T-helper 9 cell (primary cell): ENCODE measurements around the gene DPYSL3.

ENCODE experiments used
- DNase-seq: peaks from one replicate; pipeline ENCODE4 v3.0.0-alpha.2; 2020

The DPYSL3 gene

GRCh38 chr5:147467973-147468508 is 41.8 kb downstream of the DPYSL3 start:
- DNase-seq: no peak

- DNase-seq: no peak
Observed at GRCh38 chr5:147466360-147466980, 43.4 kb downstream of the DPYSL3 start.

- no peak for DNase-seq
Observed at GRCh38 chr5:147465747-147466146, 44.1 kb downstream of the DPYSL3 start.

- no peak for DNase-seq
Observed at GRCh38 chr5:147464211-147464610, 45.7 kb downstream of the DPYSL3 start.

GRCh38 chr5:147461915-147462314 is 48.0 kb downstream of the DPYSL3 start:
- no peak for DNase-seq

GRCh38 chr5:147460380-147460779 is 49.5 kb downstream of the DPYSL3 start:
- no peak for DNase-seq

- no peak for DNase-seq
Observed at GRCh38 chr5:147458581-147458980, 51.3 kb downstream of the DPYSL3 start.

- no peak for DNase-seq
Observed at GRCh38 chr5:147455822-147456450, 53.9 kb downstream of the DPYSL3 start.

- DNase-seq: no peak
Observed at GRCh38 chr5:147454996-147455677, 54.7 kb downstream of the DPYSL3 start.

GRCh38 chr5:147453875-147454814 is 55.7 kb downstream of the DPYSL3 start:
- DNase-seq: peak; percentile 48

GRCh38 chr5:147452165-147452811 is 57.6 kb downstream of the DPYSL3 start:
- DNase-seq: no peak

- DNase-seq: no peak
Observed at GRCh38 chr5:147451193-147451592, 58.7 kb downstream of the DPYSL3 start.

GRCh38 chr5:147450606-147451005 is 59.3 kb downstream of the DPYSL3 start:
- no peak for DNase-seq

GRCh38 chr5:147448766-147449165 is 61.1 kb downstream of the DPYSL3 start:
- DNase-seq: no peak

- DNase-seq: no peak
Observed at GRCh38 chr5:147446523-147446922, 63.3 kb downstream of the DPYSL3 start.

GRCh38 chr5:147445917-147446316 is 64.0 kb downstream of the DPYSL3 start:
- DNase-seq: no peak

GRCh38 chr5:147445090-147445489 is 64.8 kb downstream of the DPYSL3 start:
- DNase-seq: no peak

GRCh38 chr5:147442224-147442623 is 67.6 kb downstream of the DPYSL3 start:
- DNase-seq: no peak

- DNase-seq: no peak
Observed at GRCh38 chr5:147441191-147441695, 68.6 kb downstream of the DPYSL3 start.

- DNase-seq: no peak
Observed at GRCh38 chr5:147439254-147439653, 70.6 kb downstream of the DPYSL3 start.

- no peak for DNase-seq
Observed at GRCh38 chr5:147437161-147437596, 72.7 kb downstream of the DPYSL3 start.

- no peak for DNase-seq
Observed at GRCh38 chr5:147436596-147436995, 73.3 kb downstream of the DPYSL3 start.
